A549 (cell line): ENCODE results near the gene E2F6.

Experiments
- CEBPB ChIP-seq, 2 experiments: fragments of >200 bp in 1 of 2; sonication (Bioruptor Twin) in 1 of 2; formaldehyde crosslinking in 1 of 2; IDR thresholded peaks; 2 replicates each; pipeline ENCODE4 v1.6.1; 2012 to 2016
- CHD2 ChIP-seq: fragments of 150-350 bp; IDR thresholded peaks from 2 replicates; pipeline ENCODE4 v1.6.1; 2014; ENCODE audit warnings: low read length; ENCODE audit not compliant: partially characterized antibody
- CTCF ChIP-seq: fragments of >200 bp; sonication (Bioruptor Twin); formaldehyde crosslinking; IDR thresholded peaks from 3 replicates; pipeline ENCODE4 v1.5.1; 2016
- EP300 ChIP-seq, 2 experiments: fragments of >200 bp; sonication (Bioruptor Twin); formaldehyde crosslinking; IDR thresholded peaks; 2 replicates in 1 of 2; 3 replicates in 1 of 2; pipeline ENCODE4 v1.6.1; 2016 to 2017
- FOSL2 ChIP-seq, 2 experiments: fragments of 450-650 bp in 1 of 2; fragments of >200 bp in 1 of 2; sonication (Bioruptor Twin) in 1 of 2; formaldehyde crosslinking; IDR thresholded peaks; 2 replicates each; pipeline versions ENCODE4 v1.5.0 to v1.6.1; 2016 to 2020; ENCODE audit warnings: mild to moderate bottlenecking in 1 of 2, moderate library complexity in 1 of 2
- HMGXB4 ChIP-seq: fragments of 250-450 bp; sonication (Bioruptor Pico); IDR thresholded peaks from 2 replicates; pipeline ENCODE4 v1.5.0; 2021; ENCODE audit warnings: mild to moderate bottlenecking, moderate library complexity, borderline replicate concordance
- JUN ChIP-seq, 2 experiments: fragments of >200 bp; sonication (Bioruptor Twin); formaldehyde crosslinking; IDR thresholded peaks; 2 replicates in 1 of 2; 3 replicates in 1 of 2; pipeline ENCODE4 v1.6.1; 2016 to 2017
- KDM1A ChIP-seq: fragments of 200-600 bp; sonication (generic); IDR thresholded peaks from 2 replicates; pipeline ENCODE4 v1.6.1; 2016; ENCODE audit warnings: low read depth, mild to moderate bottlenecking
- PBX3 ChIP-seq: IDR thresholded peaks from 2 replicates; pipeline ENCODE4 v1.6.1; 2012
- POLR2A ChIP-seq: IDR thresholded peaks from 2 replicates; pipeline ENCODE4 v1.6.1; 2012; ENCODE audit warnings: mild to moderate bottlenecking, low read length
- POLR2AphosphoS2 ChIP-seq: conservative IDR thresholded peaks from 2 replicates; pipeline ENCODE4 v1.6.1; 2012; ENCODE audit warnings: low read length, improper control_type of control experiment, inconsistent platforms
- RAD21 ChIP-seq, 2 experiments: fragments of >200 bp in 1 of 2; sonication (Bioruptor Twin) in 1 of 2; formaldehyde crosslinking in 1 of 2; IDR thresholded peaks in 1 of 2; conservative IDR thresholded peaks in 1 of 2; 2 replicates in 1 of 2; 3 replicates in 1 of 2; pipeline ENCODE4 v1.6.1; 2012 to 2018; ENCODE audit warnings: inconsistent platforms in 1 of 2
- USF2 ChIP-seq: fragments of 450-650 bp; IDR thresholded peaks from 2 replicates; pipeline ENCODE4 v1.6.1; 2014; ENCODE audit warnings: antibody characterized with exemption

GRCh38 chr2:11505652-11506610 is 40.0 kb upstream of the E2F6 start:
- TF ChIP-seq JUN (IDR thresholded peaks at IDR 0.05) (no peak), POLR2A (no peak), PBX3 (no peak), CHD2 (no peak), POLR2AphosphoS2 (no peak), FOSL2 (IDR thresholded peaks at IDR 0.05) (no peak), FOSL2 (CRISPR knock-in tag; IDR thresholded peaks at IDR 0.05) (no peak), CTCF (no peak), CEBPB (IDR thresholded peaks at IDR 0.05) (no peak), HMGXB4 (no peak), KDM1A (no peak), EP300 (IDR thresholded peaks at IDR 0.05) (no peak), RAD21 (conservative IDR thresholded peaks at IDR 0.05 in 1 of 2, IDR thresholded peaks at IDR 0.05 in 1 of 2) (no peak), USF2 (no peak)
